Psoas muscle (tissue), 8 donors: ENCODE data around the gene SUMO1. TPM values are rescaled to one million over a fixed set of nuclear protein-coding genes. Genes with fewer than 3 reads are reported as not detected.
"Not testable (repeated sequence)": the region's sequence is repeated elsewhere in the genome, so short reads cannot be mapped to it uniquely, and the experiment has no call there.

ENCODE experiments used
- ATAC-seq, 4 donors: fragments of 200-7000 bp; cut with Tn5 transposase; one replicate each; pipeline ENCODE4 v1.9.1; 2020; ENCODE audit warnings: moderate library complexity in 3 of 4, mild to moderate bottlenecking in 2 of 4
- DNase-seq, 2 donors: peaks; one replicate each; pipeline ENCODE4 v3.0.0-alpha.2; 2020
- H3K27ac ChIP-seq: fragments of 200-600 bp; one replicate; pipeline ENCODE4 v1.8.0; 2022
- H3K27me3 ChIP-seq, 3 donors: fragments of 200-600 bp in 1 of 3; one replicate each; pipeline versions ENCODE4 v1.6.1 to v1.8.0; 2013 to 2022; ENCODE audit warnings: low read length in 2 of 3, mild to moderate bottlenecking in 2 of 3, moderate library complexity in 1 of 3; ENCODE audit not compliant: insufficient read depth in 3 of 3
- H3K36me3 ChIP-seq, 2 donors: fragments of 200-600 bp in 1 of 2; one replicate each; pipeline versions ENCODE4 v1.6.1 to v1.8.0; 2013 to 2022; ENCODE audit warnings: low read depth in 1 of 2, mild to moderate bottlenecking in 1 of 2, moderate library complexity in 1 of 2; ENCODE audit not compliant: insufficient read depth in 1 of 2
- H3K4me1 ChIP-seq: fragments of 200-600 bp; one replicate; pipeline ENCODE4 v1.8.0; 2022
- H3K4me3 ChIP-seq: fragments of 200-600 bp; one replicate; pipeline ENCODE4 v1.8.0; 2022; ENCODE audit warnings: mild to moderate bottlenecking
- H3K9me3 ChIP-seq: fragments of 200-600 bp; one replicate; pipeline ENCODE4 v1.8.0; 2022
- CTCF ChIP-seq: fragments of 200-600 bp; IDR thresholded peaks from one replicate; pipeline ENCODE4 v1.8.0; 2022; ENCODE audit warnings: antibody characterized with exemption
- WGBS, 3 donors: extraction: QIAGEN DNeasy Blood & Tissue Kit; methylation state at CpG; one replicate each; pipeline versions ENCODE4 v1.1.6 to v1.1.7; 2013; 5-methylcytosine and 5-hydroxymethylcytosine counted together
- intact Hi-C, 2 donors: fragments of 100-400 bp; cut with DNase I; formaldehyde crosslinking; loops; one replicate each; pipeline versions ENCODE4 v1.11.0 to v1.14.2; 2022
- polyA plus RNA-seq, 3 donors: library from polyadenylated mRNA; stranded (reverse); fragments of 200-250 nt; gene quantifications; one replicate each; pipeline ENCODE4 v1.2.3, GENCODE V29; 2013
- total RNA-seq, 4 donors: library from RNA; stranded (reverse); fragmentation: NEBNext Ultra II Directional in 2 of 4; extraction: Animal tissue kit (Norgen Biotek cat#: 25700) in 2 of 4; gene quantifications; one replicate each; pipeline versions ENCODE4 v1.2.1 to v1.2.4, GENCODE V29; 2021 to 2023
- donor health status: healthy with polysubstance abuse.
- donor health status: DM: no; HTN: no; CAD: no; lungs with moderate emphysema.
- donor health status: Bipolar disorder and iron deficiency.
- donor health status: healthy.
- donor health status: DM: yes; HTN: yes; CAD: no.
- donor health status: DM: no; HTN: no; CAD: no.
- donor health status: DM: no; HTN: no; CAD: no.
- donor health status: DM: yes; HTN: yes; CAD: no.

Gene SUMO1
- total and polyA plus RNA-seq, 7 donors = 55.4 to 134 (median 69.8) TPM

GRCh38 chr2:202261531-202261930 is 23.1 kb upstream of the SUMO1 start:
- H3K27ac ChIP-seq = no peak overlapping the region
- H3K4me3 ChIP-seq = no peak overlapping the region
- H3K27me3 ChIP-seq = no peaks in the 10 kb centered on the region
- DNase-seq (no peak), ATAC-seq (no peak)
- intact Hi-C loops = no loop called here
- peaks cover 5% of the 10 kb centered on the region for H3K4me1 ChIP-seq
- no peak for TF ChIP-seq CTCF
- 64 to 86% (median 74%) methylated on average over 4 of the region's 4 CpGs for WGBS, 3 donors
- H3K36me3 ChIP-seq = no peaks in the 10 kb centered on the region
- no peaks in the 10 kb centered on the region for H3K9me3 ChIP-seq

GRCh38 chr2:202251494-202251893 is 13.1 kb upstream of the SUMO1 start:
- Histone ChIP-seq H3K27me3 (no peaks in the 10 kb centered on the region), H3K36me3 (no peaks in the 10 kb centered on the region), H3K4me3 (no peak overlapping the region), H3K4me1 (peaks cover 7% of the 10 kb centered on the region), H3K9me3 (no peaks in the 10 kb centered on the region), H3K27ac (peak overlapping the region; percentile 87)
- ATAC-seq (peak in 3 of 4 donors; percentile 19 to 41 (median 22)), DNase-seq (no peak)
- WGBS, 3 donors = 43 to 63% (median 51%) methylated on average over 5 of the region's 5 CpGs
- intact Hi-C loops = no loop called here
- no peak for TF ChIP-seq CTCF

- Histone ChIP-seq H3K27ac (peak overlapping the region; percentile 87), H3K4me3 (peak overlapping the region; percentile 28), H3K36me3 (no peaks in the 10 kb centered on the region), H3K9me3 (no peaks in the 10 kb centered on the region), H3K27me3 (no peaks in the 10 kb centered on the region), H3K4me1 (peaks cover 7% of the 10 kb centered on the region)
- peak; percentile 30 to 72 for DNase-seq
- 22 to 42% (median 32%) methylated on average over 10 of the region's 10 CpGs for WGBS, 3 donors
- ATAC-seq = peak; percentile 93 to 95 (median 94)
- no peak for TF ChIP-seq CTCF
- intact Hi-C loops = no loop called here
These were observed 11.3 kb upstream of the SUMO1 start for GRCh38 chr2:202249521-202250253.

- H3K9me3 ChIP-seq, H3K4me3 ChIP-seq, H3K27me3 ChIP-seq, DNase-seq, H3K27ac ChIP-seq, intact Hi-C loops, H3K4me1 ChIP-seq, H3K36me3 ChIP-seq, ATAC-seq: not testable (repeated sequence)
- WGBS, 3 donors = 92 to 96% (median 94%) methylated on average over 5 of the region's 5 CpGs
These were observed 9.3 kb upstream of the SUMO1 start for GRCh38 chr2:202247710-202248109.

GRCh38 chr2:202237787-202238233 is 587 bp downstream of the SUMO1 start:
- no peaks in the 10 kb centered on the region for H3K27me3 ChIP-seq
- WGBS, 3 donors = 1% methylated on average over 25 to 30 of the region's 30 CpGs
- peak overlapping the region; percentile 98 for H3K4me3 ChIP-seq
- H3K36me3 ChIP-seq = no peaks in the 10 kb centered on the region
- intact Hi-C loops = no loop called here
- DNase-seq = no peak
- H3K27ac ChIP-seq = peak overlapping the region; percentile 93
- peak; percentile 18 to 68 (median 48) for ATAC-seq
- H3K9me3 ChIP-seq = no peaks in the 10 kb centered on the region
- peaks cover 42% of the 10 kb centered on the region for H3K4me1 ChIP-seq
- no peak for TF ChIP-seq CTCF
